ENCODE results near the gene ARMH4.

Gene ARMH4

GRCh38 chr14:58082011-58082410 is 70.0 kb downstream of the ARMH4 start:
- no peak for TF ChIP-seq CTCF (IDR thresholded peaks at IDR 0.05; ENCODE audit: low read depth, low read length)
- H3K4me3 ChIP-seq (ENCODE audit: low read depth, low read length), result no peak overlapping the region
- in situ Hi-C loops (cut with HindIII; ENCODE audit: low sequenced_read_pairs), result no loop called here
- no peak for DNase-seq (ENCODE audit: low read depth, low spot score)

- H3K4me3 ChIP-seq (ENCODE audit: low read depth, low read length), result no peak overlapping the region
- DNase-seq (ENCODE audit: low read depth, low spot score), result no peak
- in situ Hi-C loops (cut with HindIII; ENCODE audit: low sequenced_read_pairs), result no loop called here
- no peak for TF ChIP-seq CTCF (IDR thresholded peaks at IDR 0.05; ENCODE audit: low read depth, low read length)
Observed at GRCh38 chr14:58078471-58078870, 73.5 kb downstream of the ARMH4 start.

GRCh38 chr14:58078068-58078467 is 73.9 kb downstream of the ARMH4 start:
- in situ Hi-C loops (cut with HindIII; ENCODE audit: low sequenced_read_pairs), result no loop called here
- no peak overlapping the region for H3K4me3 ChIP-seq (ENCODE audit: low read depth, low read length)
- peak; percentile 80 for DNase-seq (ENCODE audit: low read depth, low spot score)
- no peak for TF ChIP-seq CTCF (IDR thresholded peaks at IDR 0.05; ENCODE audit: low read depth, low read length)

- in situ Hi-C loops (cut with HindIII; ENCODE audit: low sequenced_read_pairs), result no loop called here
- DNase-seq (ENCODE audit: low read depth, low spot score), result no peak
- no peak overlapping the region for H3K4me3 ChIP-seq (ENCODE audit: low read depth, low read length)
- TF ChIP-seq CTCF (IDR thresholded peaks at IDR 0.05; ENCODE audit: low read depth, low read length), result no peak
Observed at GRCh38 chr14:58077621-58078020, 74.4 kb downstream of the ARMH4 start.

GRCh38 chr14:58073516-58073915 is 78.5 kb downstream of the ARMH4 start:
- H3K4me3 ChIP-seq (ENCODE audit: low read depth, low read length), result no peak overlapping the region
- in situ Hi-C loops (cut with HindIII; ENCODE audit: low sequenced_read_pairs), result no loop called here
- no peak for DNase-seq (ENCODE audit: low read depth, low spot score)
- TF ChIP-seq CTCF (IDR thresholded peaks at IDR 0.05; ENCODE audit: low read depth, low read length), result no peak

- peak; percentile 72 for DNase-seq (ENCODE audit: low read depth, low spot score)
- H3K4me3 ChIP-seq (ENCODE audit: low read depth, low read length), result no peak overlapping the region
- TF ChIP-seq CTCF (IDR thresholded peaks at IDR 0.05; ENCODE audit: low read depth, low read length), result peak; percentile 75
- in situ Hi-C loops (cut with HindIII; ENCODE audit: low sequenced_read_pairs), result no loop called here
Observed at GRCh38 chr14:58072288-58073071, 79.5 kb downstream of the ARMH4 start.
